K562 (cell line): Measurements from ENCODE around the gene DCAF17. TPM values are rescaled to one million over a fixed set of nuclear protein-coding genes. Genes with fewer than 3 reads are reported as not detected.
A peak's percentile ranks its signal among the peaks of the same experiment; 100 is the strongest.

Experiments
- HCFC1 ChIP-seq: IDR thresholded peaks from 2 replicates; pipeline ENCODE4 v1.6.1; 2012; ENCODE audit warnings: low read depth, low read length, improper control_type of control experiment
- KLF16 ChIP-seq: IDR thresholded peaks from 2 replicates; pipeline ENCODE4 v1.6.1; 2016; ENCODE audit warnings: antibody characterized with exemption
- MECOM ChIP-seq: fragments of 250-450 bp; sonication (Bioruptor Pico); IDR thresholded peaks from 2 replicates; pipeline ENCODE4 v1.8.0; 2022; ENCODE audit warnings: inconsistent platforms
- NONO ChIP-seq, 2 experiments: fragments of 200-400 bp in 1 of 2; fragments of 450-650 bp in 1 of 2; formaldehyde crosslinking in 1 of 2; IDR thresholded peaks; 2 replicates each; pipeline ENCODE4 v1.6.1; 2017; ENCODE audit warnings: low read depth in 2 of 2, mild to moderate bottlenecking in 2 of 2, moderate library complexity in 2 of 2, low read length in 1 of 2
- NR1H2 ChIP-seq: sonication (generic); formaldehyde crosslinking; IDR thresholded peaks from 2 replicates; pipeline ENCODE4 v1.4.0; 2020; ENCODE audit warnings: mild to moderate bottlenecking, missing genetic modification reagents
- RFX7 ChIP-seq: fragments of 250-450 bp; sonication (Bioruptor Pico); IDR thresholded peaks from 2 replicates; pipeline ENCODE4 v1.5.1; 2021; ENCODE audit warnings: mild to moderate bottlenecking
- SMARCA4 ChIP-seq: fragments of 450-650 bp; IDR thresholded peaks from 2 replicates; pipeline ENCODE4 v1.6.1; 2016
- SRF ChIP-seq, 2 experiments: fragments of 250-450, 450-650 bp in 1 of 2; sonication (Bioruptor Pico) in 1 of 2; sonication (generic) in 1 of 2; formaldehyde crosslinking; IDR thresholded peaks; 2 replicates each; pipeline versions ENCODE4 v1.5.0 to v1.5.1; 2020 to 2022; ENCODE audit warnings: mild to moderate bottlenecking in 1 of 2, missing genetic modification reagents in 1 of 2
- TEAD2 ChIP-seq: fragments of 450-650 bp; IDR thresholded peaks from 2 replicates; pipeline ENCODE4 v1.6.1; 2016; ENCODE audit warnings: missing genetic modification characterization, control low read depth, missing compliant biosample characterization
- TRIM24 ChIP-seq, 2 experiments: fragments of 450-650 bp; IDR thresholded peaks; 2 replicates each; pipeline ENCODE4 v1.6.1; 2016
- USF1 ChIP-seq: sonication (generic); formaldehyde crosslinking; IDR thresholded peaks from 2 replicates; pipeline ENCODE4 v1.9.0; 2022; ENCODE audit warnings: mild to moderate bottlenecking, missing genetic modification reagents
- USF2 ChIP-seq: sonication (generic); formaldehyde crosslinking; IDR thresholded peaks from 2 replicates; pipeline ENCODE4 v1.5.0; 2020; ENCODE audit warnings: missing genetic modification reagents
- XRCC3 ChIP-seq: fragments of 450-650 bp; IDR thresholded peaks from 2 replicates; pipeline ENCODE4 v1.6.1; 2017; ENCODE audit warnings: mild to moderate bottlenecking, moderate library complexity
- ZNF282 ChIP-seq: sonication (generic); formaldehyde crosslinking; IDR thresholded peaks from 2 replicates; pipeline ENCODE4 v1.8.1; 2023; ENCODE audit warnings: missing genetic modification reagents
- ZNF318 ChIP-seq, 2 experiments: fragments of 450-650 bp; IDR thresholded peaks; 2 replicates each; pipeline ENCODE4 v1.6.1; 2016; ENCODE audit warnings: mild to moderate bottlenecking in 2 of 2, borderline replicate concordance in 1 of 2, low read depth in 1 of 2, moderate library complexity in 1 of 2
- polyA plus RNA-seq, 8 experiments: library from polyadenylated mRNA; depleted of rRNA in 4 of 8; stranded (reverse) in 5 of 8; unstranded in 3 of 8; fragments of >200 nt; fragmentation: Nextera tagmentation in 2 of 8; fragmentation: Illumina TruSeq in 1 of 8; extraction: Ambion mirVana in 2 of 8; extraction: Trizol in 1 of 8; gene quantifications; 2 replicates each; pipeline versions ENCODE4 v1.2.1 to v1.2.3, GENCODE V29; 2011 to 2014; ENCODE audit warnings: inconsistent platforms in 1 of 8, missing spikeins in 1 of 8
- total RNA-seq, 7 experiments: library from RNA; depleted of rRNA in 6 of 7; stranded (reverse); fragments of >200 nt in 6 of 7; fragmentation: Illumina TruSeq in 2 of 7; extraction: Trizol in 2 of 7; gene quantifications; 2 replicates each; pipeline versions ENCODE4 v1.2.1 to v1.2.3, GENCODE V29; 2011 to 2021; ENCODE audit warnings: low replicate concordance in 1 of 7

Gene DCAF17
- total and polyA plus RNA-seq, 9 of the 15 experiments (the other 6 are each of a cell fraction or from before 2014, with no cell fraction given): 10.0 to 38.5 (median 27.1) TPM

GRCh38 chr2:171522052-171522787 is 88.2 kb downstream of the DCAF17 start, which contains the start of gene CYBRD1 (continued):
- peak; percentile 74 for TF ChIP-seq USF1
- TF ChIP-seq RFX7: no peak
- TF ChIP-seq TEAD2 (tag): peak; percentile 91
- no peak for TF ChIP-seq ZNF282 (CRISPR knock-in tag)
- 0 out of 2 replicates have a peak, but pooled peaks have one; percentile 15 for TF ChIP-seq SMARCA4
- peak; percentile 61 for TF ChIP-seq USF2 (CRISPR knock-in tag)
- no peak for TF ChIP-seq XRCC3
- TF ChIP-seq KLF16: no peak
- TF ChIP-seq NR1H2 (CRISPR knock-in tag): no peak
- no peak for TF ChIP-seq ZNF318 (IDR thresholded peaks at IDR 0.05; ENCODE audit: borderline replicate concordance in 1 of 2, low read depth in 1 of 2)
- TF ChIP-seq HCFC1: peak; percentile 44; the same call in 1 of the 2 replicates
- no peak; the same call in none of the 2 replicates for TF ChIP-seq MECOM (CRISPR knock-in tag)
- peak in 1 of 2 experiments; percentile 44; a peak in 1 of 4 replicates for TF ChIP-seq SRF (CRISPR knock-in tag; IDR thresholded peaks at IDR 0.05)
- 0 out of 4 replicates have a peak, but pooled peaks of 1 of the 2 experiments have one; percentile 10 for TF ChIP-seq TRIM24 (IDR thresholded peaks at IDR 0.05)
- peak; percentile 34 to 48; a peak in 1 of 4 replicates for TF ChIP-seq NONO (IDR thresholded peaks at IDR 0.05; ENCODE audit: low read depth in 2 of 2, low read length in 1 of 2)
